ENCODE measurements around the gene CENPVL2. TPM values are rescaled to one million over a fixed set of nuclear protein-coding genes. Genes with fewer than 3 reads are reported as not detected.

Gene CENPVL2
- not detected in 2 replicates for total RNA-seq

DNA sequence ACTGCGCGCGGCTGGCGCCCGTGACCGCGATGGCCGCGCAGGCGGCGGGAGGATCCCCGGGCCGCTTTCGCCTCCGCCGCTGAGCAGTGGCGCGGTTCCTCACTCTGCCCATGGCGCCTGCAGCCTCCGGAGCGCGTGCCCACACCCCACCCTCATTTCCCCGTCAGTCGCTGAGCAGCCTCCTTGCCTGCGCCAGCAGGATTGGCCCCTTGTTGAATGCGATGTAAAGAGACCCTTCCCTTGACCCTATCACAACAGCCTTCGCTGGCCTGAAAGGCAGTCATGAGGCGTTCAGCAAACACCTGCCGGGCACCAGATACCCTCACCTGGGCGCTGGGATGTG, at the start of gene CENPVL2:
Gene CENPVL2 (minus strand): TSS at position 112 of the 343 bp plus-strand sequence. CDS start 0 bp downstream, at position 112.

DNA sequence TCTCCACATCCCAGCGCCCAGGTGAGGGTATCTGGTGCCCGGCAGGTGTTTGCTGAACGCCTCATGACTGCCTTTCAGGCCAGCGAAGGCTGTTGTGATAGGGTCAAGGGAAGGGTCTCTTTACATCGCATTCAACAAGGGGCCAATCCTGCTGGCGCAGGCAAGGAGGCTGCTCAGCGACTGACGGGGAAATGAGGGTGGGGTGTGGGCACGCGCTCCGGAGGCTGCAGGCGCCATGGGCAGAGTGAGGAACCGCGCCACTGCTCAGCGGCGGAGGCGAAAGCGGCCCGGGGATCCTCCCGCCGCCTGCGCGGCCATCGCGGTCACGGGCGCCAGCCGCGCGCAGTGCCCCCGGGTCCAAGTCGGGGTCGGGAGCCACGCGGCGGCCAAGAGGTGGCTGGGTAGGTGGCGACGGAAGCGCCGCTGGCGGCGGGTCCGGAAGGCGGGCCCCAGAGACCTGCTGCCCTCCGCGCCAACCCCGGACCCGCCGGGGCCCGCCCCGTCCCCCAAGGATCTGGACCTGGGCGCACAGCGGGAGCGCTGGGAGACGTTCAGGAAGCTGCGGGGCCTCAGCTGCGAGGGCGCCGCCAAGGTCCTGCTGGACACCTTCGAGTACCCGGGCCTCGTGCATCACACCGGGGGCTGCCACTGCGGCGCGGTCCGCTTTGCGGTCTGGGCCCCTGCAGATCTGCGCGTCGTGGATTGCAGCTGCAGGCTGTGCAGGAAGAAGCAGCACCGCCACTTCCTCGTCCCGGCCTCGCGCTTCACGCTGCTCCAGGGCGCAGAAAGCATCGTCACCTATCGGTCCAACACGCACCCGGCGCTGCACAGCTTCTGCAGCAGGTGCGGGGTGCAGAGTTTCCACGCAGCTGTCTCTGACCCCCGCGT, 27.9 kb upstream of the CENPVL2 start, which contains the start of gene CENPVL1:
Gene CENPVL1 (plus strand): TSS at position 236 of the 888 bp plus-strand sequence. CDS start 0 bp downstream, at position 236.

Other genes with a start within 250 kb of the CENPVL2 start
- 10.1 and 13.0 TPM in 2 replicates for gene NUDT11, start 186.2 kb downstream of the CENPVL2 start, total RNA-seq
- gene CENPVL3, start 63.9 kb downstream of the CENPVL2 start, total RNA-seq = not detected in 2 replicates
- gene CENPVL1, start 27.7 kb upstream of the CENPVL2 start, total RNA-seq = not detected in 2 replicates
- gene GSPT2, start 60.6 kb upstream of the CENPVL2 start, total RNA-seq = 4.6 and 6.7 TPM in 2 replicates
- 373 and 375 TPM in 2 replicates for gene MAGED1, start 210.8 kb upstream of the CENPVL2 start, total RNA-seq